ENCODE measurements around the gene BLM.

BLM gene

GRCh38 chr15:90691982-90692773 lies 25.0 kb upstream of the BLM start:
- no peak for DNase-seq

GRCh38 chr15:90694987-90695386 lies 22.2 kb upstream of the BLM start:
- DNase-seq: no peak

GRCh38 chr15:90697175-90697574 lies 20.0 kb upstream of the BLM start:
- DNase-seq: peak; percentile 75

GRCh38 chr15:90698629-90699028 lies 18.5 kb upstream of the BLM start:
- no peak for DNase-seq

GRCh38 chr15:90701048-90701447 lies 16.1 kb upstream of the BLM start:
- DNase-seq: no peak

- DNase-seq: no peak
Measured at GRCh38 chr15:90701880-90702630, 15.1 kb upstream of the BLM start.

- DNase-seq: no peak
Measured at GRCh38 chr15:90703455-90703854, 13.7 kb upstream of the BLM start.

- no peak for DNase-seq
Measured at GRCh38 chr15:90705212-90705611, 11.9 kb upstream of the BLM start.

- DNase-seq: no peak
Measured at GRCh38 chr15:90706394-90707327, 10.5 kb upstream of the BLM start.

- DNase-seq: no peak
Measured at GRCh38 chr15:90707489-90707888, 9.7 kb upstream of the BLM start.

GRCh38 chr15:90708516-90708915 lies 8.6 kb upstream of the BLM start:
- no peak for DNase-seq

GRCh38 chr15:90709278-90709677 lies 7.9 kb upstream of the BLM start:
- no peak for DNase-seq

GRCh38 chr15:90710436-90711027 lies 6.6 kb upstream of the BLM start:
- no peak for DNase-seq

GRCh38 chr15:90711418-90711824 lies 5.7 kb upstream of the BLM start:
- DNase-seq: no peak

- DNase-seq: no peak
Measured at GRCh38 chr15:90711842-90712241, 5.3 kb upstream of the BLM start.

GRCh38 chr15:90713081-90713480 lies 4.1 kb upstream of the BLM start:
- DNase-seq: no peak

GRCh38 chr15:90716317-90716975 lies 700 bp upstream of the BLM start:
- DNase-seq: no peak

- DNase-seq: no peak
Measured at GRCh38 chr15:90718232-90718631, 1.1 kb downstream of the BLM start.

- DNase-seq: no peak
Measured at GRCh38 chr15:90720131-90720530, 3.0 kb downstream of the BLM start.

GRCh38 chr15:90729261-90729660 lies 12.1 kb downstream of the BLM start:
- no peak for DNase-seq

GRCh38 chr15:90730290-90730689 lies 13.1 kb downstream of the BLM start:
- no peak for DNase-seq

GRCh38 chr15:90735923-90736322 lies 18.8 kb downstream of the BLM start:
- no peak for DNase-seq

Measured in activated CD4-positive, alpha-beta T cell treated with anti-CD3 and anti-CD28 coated beads, Interleukin-2, amount 50 U/mL, for 16 hours (primary cell).